Measurements from ENCODE around the gene AP4M1.

Gene AP4M1

GRCh38 chr7:100101016-100101862 is at the start of gene AP4M1, which contains the start of gene MCM7:
AP4M1 (plus strand) TSS chr7:100101643; CDS start chr7:100101715, 72 bp downstream.
MCM7 (minus strand) TSS chr7:100101397; CDS start chr7:100101294, 103 bp downstream.
- DNase-seq (ENCODE audit: low spot score) = peak; percentile 99

GRCh38 chr7:100053215-100053614 is 48.2 kb upstream of the AP4M1 start:
- DNase-seq (ENCODE audit: low spot score) = peak; percentile 84

GRCh38 chr7:100057006-100057405 is 44.4 kb upstream of the AP4M1 start:
- no peak for DNase-seq (ENCODE audit: low spot score)

- no peak for DNase-seq (ENCODE audit: low spot score)
These were observed 42.1 kb upstream of the AP4M1 start for GRCh38 chr7:100059251-100059739.

- no peak for DNase-seq (ENCODE audit: low spot score)
These were observed 39.8 kb upstream of the AP4M1 start for GRCh38 chr7:100061518-100062193.

GRCh38 chr7:100063376-100063775 is 38.1 kb upstream of the AP4M1 start:
- no peak for DNase-seq (ENCODE audit: low spot score)

GRCh38 chr7:100064162-100064561 is 37.3 kb upstream of the AP4M1 start:
- no peak for DNase-seq (ENCODE audit: low spot score)

- DNase-seq (ENCODE audit: low spot score) = peak; percentile 60
These were observed 35.8 kb upstream of the AP4M1 start for GRCh38 chr7:100065452-100066186.

- no peak for DNase-seq (ENCODE audit: low spot score)
These were observed 34.5 kb upstream of the AP4M1 start for GRCh38 chr7:100066953-100067352.

- DNase-seq (ENCODE audit: low spot score) = no peak
These were observed 31.5 kb upstream of the AP4M1 start for GRCh38 chr7:100069991-100070390.

GRCh38 chr7:100071018-100071723 is 30.3 kb upstream of the AP4M1 start:
- DNase-seq (ENCODE audit: low spot score) = no peak

GRCh38 chr7:100072462-100072861 is 29.0 kb upstream of the AP4M1 start:
- no peak for DNase-seq (ENCODE audit: low spot score)

- no peak for DNase-seq (ENCODE audit: low spot score)
These were observed 26.6 kb upstream of the AP4M1 start for GRCh38 chr7:100074841-100075240.

- no peak for DNase-seq (ENCODE audit: low spot score)
These were observed 26.0 kb upstream of the AP4M1 start for GRCh38 chr7:100075418-100075817.

GRCh38 chr7:100077205-100077604 is 24.2 kb upstream of the AP4M1 start:
- no peak for DNase-seq (ENCODE audit: low spot score)

- no peak for DNase-seq (ENCODE audit: low spot score)
These were observed 22.4 kb upstream of the AP4M1 start for GRCh38 chr7:100079024-100079560.

GRCh38 chr7:100080907-100081534 is 20.4 kb upstream of the AP4M1 start:
- DNase-seq (ENCODE audit: low spot score) = no peak

- peak; percentile 94 for DNase-seq (ENCODE audit: low spot score)
These were observed 19.8 kb upstream of the AP4M1 start, which contains the start of gene ZNF3 for GRCh38 chr7:100081535-100082102. ZNF3 (minus strand) TSS chr7:100081723; CDS start chr7:100077357, 4,366 bp downstream.

- no peak for DNase-seq (ENCODE audit: low spot score)
These were observed 18.5 kb upstream of the AP4M1 start for GRCh38 chr7:100082978-100083377.

GRCh38 chr7:100085515-100085914 is 15.9 kb upstream of the AP4M1 start:
- DNase-seq (ENCODE audit: low spot score) = no peak
